GM18858 (cell line): ENCODE measurements around the gene MGAT4C.

ENCODE experiments used
- ATAC-seq: cut with Tn5 transposase; IDR thresholded peaks from one replicate; pipeline ENCODE4 v1.9.1; 2021; ENCODE audit not compliant: unreplicated experiment

The MGAT4C gene

DNA sequence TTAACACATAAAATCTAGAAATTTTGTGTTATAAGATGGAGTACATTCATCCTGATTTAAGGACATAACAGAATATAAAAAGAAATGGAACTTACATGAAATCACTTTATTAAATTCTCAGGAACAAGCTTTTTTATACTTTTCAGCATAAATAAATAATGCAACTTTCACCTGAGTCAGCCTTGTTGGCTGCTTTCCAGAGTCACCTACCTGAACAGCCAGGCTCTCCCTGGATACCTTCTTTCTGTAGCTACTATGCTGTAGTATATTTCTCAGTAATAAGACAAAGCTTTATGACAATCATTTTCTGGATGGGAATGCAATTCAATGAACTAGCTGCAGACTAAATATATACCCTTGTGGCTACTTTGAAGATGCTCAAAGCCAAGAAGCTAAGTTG, 270.2 kb downstream of the MGAT4C start:
- no peak for ATAC-seq

DNA sequence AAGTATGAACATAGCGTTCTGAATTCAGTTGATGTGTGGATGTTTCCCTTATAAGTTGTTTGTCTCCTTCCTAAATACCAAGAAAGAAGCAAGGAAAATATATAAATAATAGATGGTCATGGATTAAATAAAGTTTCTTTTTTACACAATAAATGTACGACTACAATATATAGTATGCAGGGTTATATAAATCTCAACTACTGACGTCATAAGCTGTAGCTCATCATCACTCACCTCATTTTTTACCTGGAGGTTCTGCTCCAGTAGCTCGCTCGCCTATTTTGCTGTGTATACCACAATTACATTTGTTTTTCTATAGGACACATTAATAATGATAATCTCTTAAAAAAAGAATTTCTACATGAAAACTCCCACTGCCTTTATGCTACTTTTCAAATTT, 272.6 kb downstream of the MGAT4C start:
- no peak for ATAC-seq

DNA sequence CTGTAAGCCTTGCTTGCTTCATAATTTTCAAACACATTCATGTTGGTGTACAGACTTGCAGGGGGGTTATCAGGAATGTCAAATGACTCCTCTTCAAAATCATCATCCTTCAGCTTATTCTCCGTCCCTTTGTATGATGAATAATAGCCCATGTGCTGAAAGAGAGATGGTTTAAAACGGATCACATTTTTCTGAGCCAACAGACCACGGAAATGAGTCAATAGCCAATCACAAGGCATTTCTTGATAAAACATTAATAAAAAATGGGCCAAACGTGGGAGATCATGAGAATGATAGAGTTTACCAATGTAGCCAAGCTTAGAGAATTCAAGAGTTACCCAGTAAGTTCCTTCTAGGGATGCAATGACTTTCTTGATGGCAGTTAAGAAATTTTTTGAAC, 276.6 kb downstream of the MGAT4C start:
- no peak for ATAC-seq

DNA sequence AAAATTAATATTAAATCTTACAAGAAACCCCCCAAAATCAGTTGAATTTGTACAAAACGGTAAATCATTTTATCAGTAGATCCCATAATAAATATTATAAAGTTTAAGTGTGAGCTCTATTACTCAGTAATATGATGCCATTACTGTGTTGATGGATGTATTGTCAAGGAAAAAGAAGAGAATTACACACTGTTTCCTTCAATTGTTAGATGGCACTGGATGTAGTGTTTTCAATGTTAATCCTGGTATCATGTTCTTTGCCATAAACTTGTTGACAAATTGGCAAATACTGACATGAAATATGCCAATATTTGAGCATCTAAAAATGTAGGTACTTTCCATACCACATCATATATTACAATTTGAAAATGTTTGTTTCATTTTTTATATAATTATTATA, 280.5 kb downstream of the MGAT4C start:
- ATAC-seq, result no peak

DNA sequence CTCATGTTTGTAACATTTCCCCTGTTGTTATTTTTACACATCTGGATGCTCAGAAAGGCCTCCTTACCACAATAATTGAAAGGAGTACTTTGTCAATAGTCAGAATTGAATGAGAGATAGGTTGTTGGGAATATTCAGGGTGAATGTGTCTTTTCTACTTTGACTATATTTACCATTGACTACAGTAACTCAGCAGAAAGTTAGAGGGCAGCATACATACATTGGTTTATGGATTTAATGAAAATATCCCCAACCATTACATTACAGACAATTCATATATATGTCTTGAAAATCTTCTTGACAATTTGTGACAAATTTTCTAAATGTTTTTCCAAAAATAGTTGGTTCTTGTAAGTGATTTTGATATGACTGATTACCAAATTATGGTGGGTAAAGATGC, 284.4 kb downstream of the MGAT4C start:
- no peak for ATAC-seq

DNA sequence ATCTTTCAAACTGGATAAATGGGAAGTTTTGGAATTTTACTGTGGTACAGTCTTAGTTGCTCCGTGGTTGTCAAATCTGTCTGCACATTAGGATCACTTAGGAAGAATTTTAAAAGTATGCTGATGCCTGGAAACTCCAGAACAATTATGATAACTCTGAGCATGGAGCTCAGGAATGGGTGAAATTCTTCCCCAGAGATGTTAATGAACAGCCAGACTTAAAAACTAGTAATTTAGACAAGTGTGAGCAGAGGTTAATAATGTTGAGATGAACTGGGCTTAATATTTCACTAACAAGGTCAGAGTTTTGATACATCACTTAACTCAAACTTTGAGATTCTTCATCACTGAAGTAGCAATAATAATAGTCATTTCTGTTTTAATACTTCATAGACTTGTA, 287.6 kb downstream of the MGAT4C start:
- ATAC-seq, result no peak

DNA sequence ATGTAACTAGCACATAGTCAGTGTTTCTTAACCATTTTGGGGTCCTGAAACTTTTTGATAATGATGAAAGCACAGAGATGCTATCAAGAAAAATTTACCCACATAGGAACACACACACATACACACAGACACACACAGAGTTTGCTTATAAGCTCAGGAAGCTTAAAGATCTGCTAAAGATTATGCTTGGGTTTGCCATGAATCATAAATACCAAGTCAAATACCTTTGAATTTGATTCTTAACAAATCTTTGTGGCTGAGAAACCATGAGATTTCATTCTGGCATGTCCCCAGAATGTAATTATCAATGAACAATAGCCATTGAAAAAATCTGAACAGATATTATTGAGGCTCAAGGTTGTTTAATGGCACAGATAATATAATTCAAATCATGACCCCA, 292.9 kb downstream of the MGAT4C start:
- ATAC-seq, result no peak

DNA sequence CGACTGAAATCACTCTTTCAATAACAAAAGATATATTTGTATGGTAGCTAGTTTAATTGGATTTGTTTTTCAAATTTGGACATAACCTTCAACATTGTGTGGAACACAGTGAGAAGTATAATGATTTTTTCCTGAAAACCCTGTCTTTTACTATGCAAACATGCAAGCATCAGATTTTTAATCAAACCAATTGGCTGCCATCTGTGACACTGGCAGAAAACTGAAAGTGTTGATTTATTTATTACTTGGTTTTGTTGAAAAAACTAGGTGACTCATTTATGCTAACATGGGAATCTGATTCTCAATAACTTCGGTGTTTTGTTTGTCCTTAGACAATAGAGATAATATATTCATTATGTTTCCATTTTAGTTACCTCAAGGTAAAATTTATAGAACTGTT, 300.1 kb downstream of the MGAT4C start:
- ATAC-seq, result no peak

DNA sequence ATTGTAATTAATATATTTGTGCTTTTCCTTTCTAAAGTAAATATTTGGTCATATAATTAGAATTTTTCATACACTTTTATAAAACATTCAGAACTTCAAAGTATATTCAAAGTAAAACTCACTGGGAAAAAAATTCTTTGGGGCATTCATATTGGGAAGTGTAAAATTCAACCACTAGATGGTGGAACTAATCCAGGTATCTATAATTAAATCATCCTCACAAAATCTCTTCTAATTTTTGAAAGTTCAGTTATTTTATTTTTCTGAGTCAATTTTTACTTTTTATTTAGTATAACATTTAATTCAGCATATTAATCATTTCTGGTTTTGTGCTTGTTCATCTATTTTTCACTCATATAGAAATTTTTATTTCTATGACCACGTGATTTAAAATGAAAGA, 301.1 kb downstream of the MGAT4C start:
- ATAC-seq, result no peak

DNA sequence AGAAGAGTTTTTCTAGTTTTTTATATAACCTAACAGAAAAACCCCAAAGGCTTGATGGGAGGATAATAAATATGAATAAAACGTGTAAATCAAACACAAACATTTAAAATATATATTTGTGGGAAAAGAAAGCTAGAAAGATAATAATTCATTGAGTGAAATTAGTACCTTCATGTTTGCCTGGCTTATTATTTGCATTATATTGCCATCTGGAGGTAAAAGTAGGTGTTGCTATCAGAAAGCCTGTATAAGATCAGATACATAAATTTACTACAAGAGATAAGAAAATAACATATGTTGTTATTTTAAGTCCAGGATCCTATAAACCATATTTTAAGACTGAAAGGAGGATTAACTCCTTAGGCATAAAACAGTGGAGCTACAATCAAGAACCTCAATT, 304.4 kb downstream of the MGAT4C start:
- no peak for ATAC-seq

DNA sequence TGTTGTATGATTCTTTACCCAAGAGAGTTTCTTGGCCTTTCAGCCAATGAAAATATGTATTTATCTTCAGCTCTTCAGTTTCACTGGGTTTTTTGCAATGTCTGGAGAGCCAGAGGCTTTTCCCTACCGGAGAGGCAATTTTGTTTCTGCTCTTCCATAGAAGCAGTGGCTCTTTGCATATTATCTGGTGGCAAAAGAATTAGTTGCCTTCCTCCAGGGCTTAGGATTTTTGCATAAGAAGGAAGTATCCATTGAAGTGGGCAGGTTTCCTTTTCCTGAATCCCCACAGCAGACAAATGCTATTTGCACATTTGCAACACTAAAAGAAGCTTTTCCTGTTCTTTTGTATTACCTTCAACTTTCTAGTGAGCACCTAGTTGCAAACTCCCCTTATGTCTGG, 306.9 kb downstream of the MGAT4C start:
- no peak for ATAC-seq

DNA sequence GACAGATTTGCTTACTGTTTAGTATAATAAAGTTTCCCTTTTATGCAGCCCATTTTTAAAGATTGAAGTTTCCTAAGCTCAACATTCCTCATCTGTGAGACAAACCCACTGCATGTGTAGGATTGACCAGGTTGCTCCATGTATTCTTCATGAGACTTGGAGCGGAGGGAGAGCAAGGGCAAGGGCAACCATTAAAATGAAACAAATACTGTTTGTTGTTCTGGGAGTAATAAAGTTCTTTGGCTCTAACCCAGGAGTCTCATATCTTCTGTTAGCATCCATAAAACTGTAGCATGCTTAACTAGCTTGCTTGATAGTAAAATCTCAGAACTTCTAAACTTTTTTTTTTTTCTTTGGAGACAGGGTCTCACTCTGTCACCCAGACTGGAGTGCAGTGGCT, 307.9 kb downstream of the MGAT4C start:
- no peak for ATAC-seq

DNA sequence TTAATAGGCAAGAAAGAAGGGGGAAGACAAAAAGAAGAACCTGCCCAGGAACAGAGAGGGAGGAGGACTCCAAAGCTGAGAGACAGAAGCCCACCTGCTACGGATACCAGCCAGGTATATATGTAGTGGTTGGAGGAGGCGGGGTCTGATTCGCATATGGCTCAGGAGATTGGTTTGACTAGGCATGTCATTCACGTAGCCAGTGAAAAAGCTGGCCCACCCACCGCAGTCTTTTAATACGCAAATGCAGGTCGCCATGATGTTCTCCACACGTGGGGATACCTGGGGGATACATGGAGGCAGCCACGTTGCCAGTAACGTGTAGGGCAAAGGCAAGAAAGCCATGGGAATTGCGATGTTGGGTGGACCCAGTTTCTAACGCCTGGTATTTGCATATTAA, 308.9 kb downstream of the MGAT4C start:
- no peak for ATAC-seq

DNA sequence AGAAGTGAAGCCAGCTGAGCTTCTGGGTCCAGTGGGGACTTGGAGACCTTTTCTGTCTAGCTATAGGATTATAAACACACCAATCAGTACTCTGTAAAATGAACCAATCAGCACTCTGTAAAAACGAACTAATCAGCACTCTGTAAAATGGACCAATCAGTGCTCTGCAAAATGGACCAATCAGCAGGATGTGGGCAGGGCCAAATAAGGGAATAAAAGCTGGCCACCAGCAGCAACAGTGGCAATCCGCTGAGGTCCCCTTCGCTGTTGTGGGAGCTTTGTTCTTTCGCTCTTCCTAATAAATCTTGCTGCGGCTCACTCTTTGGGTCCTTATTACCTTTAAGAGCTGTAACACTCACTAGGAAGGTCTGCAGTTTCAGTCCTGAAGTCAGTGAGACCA, 309.8 kb downstream of the MGAT4C start:
- ATAC-seq, result no peak

DNA sequence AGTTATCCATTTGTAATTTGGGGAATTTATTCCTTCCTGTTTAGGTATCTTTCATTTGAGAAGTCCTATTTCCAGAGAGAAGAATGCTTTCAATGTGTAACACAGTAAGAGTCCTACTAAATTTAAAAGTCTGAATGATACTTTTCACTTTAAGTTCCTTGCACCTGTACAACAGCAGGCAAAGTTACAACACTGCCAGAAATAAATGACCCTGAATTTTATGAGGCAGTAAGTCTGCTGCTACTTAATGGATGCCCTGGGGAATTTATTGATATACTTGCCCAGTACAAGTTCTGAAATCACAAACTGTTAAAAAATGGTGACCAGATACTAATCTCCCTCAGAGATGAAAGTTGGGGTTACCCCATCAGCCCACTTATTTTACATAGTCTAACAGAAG, 329.0 kb downstream of the MGAT4C start:
- ATAC-seq, result no peak

DNA sequence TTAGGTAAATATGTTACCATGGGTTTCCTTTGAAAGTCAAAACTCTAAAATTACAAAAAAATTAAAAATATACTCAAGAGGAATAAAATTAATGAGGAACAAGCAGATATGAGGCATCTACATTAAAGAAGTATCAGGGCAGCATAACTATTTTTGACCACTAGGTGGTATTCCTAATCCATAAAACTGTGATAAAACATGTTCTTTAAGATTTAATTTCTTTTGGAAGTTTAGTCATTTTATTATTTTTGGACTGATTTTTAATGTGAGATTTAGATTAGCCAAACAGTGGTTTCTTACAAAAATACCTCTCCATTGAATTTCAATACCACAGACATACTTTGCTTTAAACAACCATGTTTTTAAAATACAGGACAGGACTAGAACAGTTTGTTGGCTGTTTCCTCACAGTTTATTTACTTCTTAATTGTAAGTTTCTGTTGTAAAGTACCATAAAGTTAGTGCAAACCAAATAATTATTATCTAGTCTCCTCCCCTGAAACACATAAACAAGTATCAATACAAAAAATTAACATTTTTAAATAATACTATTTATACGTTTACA, 332.3 kb downstream of the MGAT4C start:
- no peak for ATAC-seq

DNA sequence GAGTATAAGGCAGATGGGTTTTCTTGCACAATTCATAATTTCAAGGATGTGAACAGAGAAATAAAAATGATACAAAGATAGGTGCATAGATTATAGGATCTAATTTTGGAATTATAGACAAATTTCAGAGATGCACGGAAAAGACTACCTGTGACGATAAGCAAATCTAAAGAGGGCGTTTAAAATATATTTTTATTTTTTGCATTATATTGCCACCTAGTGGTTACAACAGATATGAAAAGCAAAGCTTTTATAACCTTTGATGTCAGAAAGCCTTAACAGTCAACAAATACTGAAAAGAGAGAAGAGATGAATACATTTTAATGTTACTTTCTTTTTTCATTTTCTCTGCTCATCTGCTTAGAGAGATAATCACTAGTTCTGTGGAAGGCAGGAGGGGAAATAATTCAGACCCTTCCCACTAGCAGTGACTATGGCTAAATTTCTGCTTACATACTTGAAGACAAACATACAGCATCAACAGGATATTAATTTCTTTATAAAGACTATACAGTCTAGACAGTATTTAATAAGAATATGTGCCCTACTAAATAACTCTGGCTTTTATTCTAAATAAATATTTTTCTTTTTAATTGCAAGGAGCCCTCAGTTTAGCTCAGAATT, 335.8 kb downstream of the MGAT4C start:
- ATAC-seq, result peak; percentile 84
